GM06990 (cell line): ENCODE results near the gene FBLN2.

ENCODE experiments used
- DNase-seq: peaks from one replicate; pipeline ENCODE4 v3.0.0-alpha.2; 2011; ENCODE audit not compliant: insufficient read length; ENCODE audit errors: extremely low read depth
- H3K27me3 ChIP-seq: replicated peaks from 2 replicates; pipeline ENCODE4 v1.6.0; 2011; ENCODE audit warnings: low read length; ENCODE audit not compliant: control insufficient read depth, insufficient read depth
- H3K36me3 ChIP-seq: 2 replicates; pipeline ENCODE4 v1.5.1; 2011; ENCODE audit warnings: low read length; ENCODE audit not compliant: control insufficient read depth, insufficient read depth
- H3K4me3 ChIP-seq: replicated peaks from 2 replicates; pipeline ENCODE4 v1.5.1; 2011; ENCODE audit warnings: low read depth, mild to moderate bottlenecking, control low read depth, low read length
- CTCF ChIP-seq: IDR thresholded peaks from 2 replicates; pipeline ENCODE4 v1.5.1; 2011; ENCODE audit warnings: low read length, control low read depth, mild to moderate bottlenecking, inconsistent platforms; ENCODE audit not compliant: insufficient read depth, poor library complexity, severe bottlenecking

The FBLN2 gene

GRCh38 chr3:13526626-13526949 is 22.3 kb upstream of the FBLN2 start:
- no peaks in the 10 kb centered on the region for H3K36me3 ChIP-seq
- no peaks in the 10 kb centered on the region; the same call in 1 of the 2 replicates for H3K27me3 ChIP-seq
- no peak for TF ChIP-seq CTCF
- no peak for DNase-seq
- no peak overlapping the region for H3K4me3 ChIP-seq

GRCh38 chr3:13528217-13528867 is 20.6 kb upstream of the FBLN2 start:
- no peak for DNase-seq
- no peak for TF ChIP-seq CTCF
- no peaks in the 10 kb centered on the region for H3K36me3 ChIP-seq
- no peak overlapping the region for H3K4me3 ChIP-seq
- no peaks in the 10 kb centered on the region; the same call in 1 of the 2 replicates for H3K27me3 ChIP-seq

- DNase-seq: no peak
- TF ChIP-seq CTCF: no peak
Observed at GRCh38 chr3:13529196-13530112, 19.5 kb upstream of the FBLN2 start.

GRCh38 chr3:13530241-13531009 is 18.5 kb upstream of the FBLN2 start:
- Histone ChIP-seq H3K27me3 (no peaks in the 10 kb centered on the region; the same call in 1 of the 2 replicates), H3K36me3 (no peaks in the 10 kb centered on the region), H3K4me3 (no peak overlapping the region)
- DNase-seq: no peak
- TF ChIP-seq CTCF: no peak

More at GRCh38 chr3:13529196-13530112, 19.5 kb upstream of the FBLN2 start:
- Histone ChIP-seq H3K27me3 (no peaks in the 10 kb centered on the region; the same call in 1 of the 2 replicates), H3K4me3 (no peak overlapping the region), H3K36me3 (no peaks in the 10 kb centered on the region)

- TF ChIP-seq CTCF: no peak
- Histone ChIP-seq H3K4me3 (no peak overlapping the region), H3K27me3 (no peaks in the 10 kb centered on the region; the same call in none of the 2 replicates), H3K36me3 (no peaks in the 10 kb centered on the region)
- DNase-seq: no peak
Observed at GRCh38 chr3:13532085-13532484, 16.8 kb upstream of the FBLN2 start.
